SKM-1 treated with dmso at 0.1 percent for 144 hours (cell line): ENCODE data around the gene MAPK12.

Experiments used
- DNase-seq: peaks from one replicate; lab custom pipeline; 2025; ENCODE audit not compliant: unreplicated experiment; lab: John Stamatoyannopoulos, UW

MAPK12 gene

DNA sequence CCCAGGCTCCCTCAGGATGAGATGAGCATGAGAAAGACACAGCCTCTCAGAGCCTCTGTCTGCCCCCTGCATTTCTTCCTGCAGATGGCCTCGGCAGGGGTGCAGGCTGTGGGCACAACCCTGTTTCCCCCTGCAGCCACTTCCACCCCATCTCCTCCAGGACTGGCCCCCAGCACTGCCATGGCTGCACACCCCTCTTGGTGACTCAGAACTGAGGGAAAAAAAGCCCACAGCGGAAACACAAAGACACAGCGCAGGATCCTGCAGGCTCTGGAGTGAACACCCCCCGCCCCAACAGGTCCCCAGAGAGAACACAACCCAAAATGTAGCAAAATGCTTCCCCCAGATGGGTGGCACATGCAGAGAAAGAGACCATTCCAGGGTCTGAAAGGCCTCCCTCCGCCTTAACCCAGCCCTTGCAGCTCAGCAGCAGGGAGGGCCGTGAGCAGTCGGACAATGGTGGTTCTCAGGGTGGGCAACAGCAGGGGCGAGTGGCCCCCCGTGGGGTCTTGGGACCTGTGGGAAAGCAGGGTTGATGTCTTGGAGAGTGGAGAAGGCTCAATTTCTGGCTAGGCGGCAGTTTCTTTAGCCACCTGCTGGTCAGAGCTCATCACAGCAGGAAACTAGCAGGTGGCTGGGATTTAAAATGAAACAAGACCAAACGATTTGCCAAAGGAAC is 24.6 kb downstream of the MAPK12 start:
- DNase-seq = no peak

- no peak for DNase-seq
Measured at GRCh38 chr22:50233223-50233622, 28.3 kb downstream of the MAPK12 start.

DNA sequence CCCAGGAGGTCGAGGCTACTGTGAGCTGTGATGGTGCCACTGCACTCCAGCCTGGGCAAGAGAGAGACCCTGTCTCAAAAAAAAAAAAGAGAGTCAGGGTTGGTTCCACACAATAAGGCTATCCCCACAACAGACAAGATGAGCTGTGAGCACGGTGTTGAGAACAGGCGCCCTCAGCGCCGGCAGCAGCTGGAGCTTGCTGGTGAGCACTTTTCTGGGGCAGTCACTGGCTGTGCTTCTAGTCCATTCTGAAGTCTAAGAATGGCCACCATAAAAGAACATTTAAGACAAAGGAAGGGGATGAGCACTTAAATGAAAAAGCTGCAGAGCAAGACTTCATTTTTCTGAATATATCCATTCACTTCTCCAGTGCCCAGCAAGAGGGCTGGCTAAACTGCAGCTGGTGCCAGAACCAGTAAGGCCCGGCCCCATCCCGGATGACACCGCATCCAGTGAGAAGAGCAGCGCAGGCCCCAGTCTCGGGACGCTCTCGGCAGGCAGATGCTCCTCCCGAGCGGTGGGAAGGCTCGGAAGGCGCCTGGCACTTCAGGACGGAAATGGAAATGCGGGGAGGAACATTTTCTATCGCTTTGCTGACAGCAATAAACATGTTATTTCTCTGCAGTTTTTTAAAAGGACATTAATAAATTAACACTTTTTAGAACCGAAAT is 28.9 kb downstream of the MAPK12 start:
- no peak for DNase-seq

GRCh38 chr22:50229370-50229769 is 32.1 kb downstream of the MAPK12 start:
- no peak for DNase-seq

- DNase-seq = no peak
Measured at GRCh38 chr22:50228366-50228765, 33.1 kb downstream of the MAPK12 start.

- no peak for DNase-seq
Measured at GRCh38 chr22:50227579-50228215, 33.8 kb downstream of the MAPK12 start.

GRCh38 chr22:50226875-50227165 is 34.7 kb downstream of the MAPK12 start:
- no peak for DNase-seq

GRCh38 chr22:50226063-50226874 is 35.2 kb downstream of the MAPK12 start:
- no peak for DNase-seq

GRCh38 chr22:50225200-50225969 is 36.1 kb downstream of the MAPK12 start:
- DNase-seq = no peak

DNA sequence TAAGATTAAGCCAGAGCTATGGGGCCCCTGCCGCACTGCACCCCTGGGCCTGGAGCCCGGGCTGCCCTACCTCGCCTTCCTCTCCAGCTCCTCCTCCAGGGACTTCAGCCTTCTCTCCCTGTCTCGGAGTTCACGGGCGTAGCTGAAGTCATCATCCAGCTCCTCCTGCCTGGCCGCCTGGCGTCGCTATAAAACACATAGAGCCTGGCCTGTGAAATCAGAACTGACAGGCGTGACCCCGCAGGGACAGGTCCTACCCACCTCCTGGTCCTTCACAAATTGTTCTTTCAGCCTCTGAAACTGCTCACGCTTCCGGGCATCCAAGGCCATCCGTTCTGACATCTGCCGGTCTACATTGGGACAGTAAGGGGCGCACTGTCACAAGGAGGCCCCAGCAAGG is 37.4 kb downstream of the MAPK12 start:
- no peak for DNase-seq

DNA sequence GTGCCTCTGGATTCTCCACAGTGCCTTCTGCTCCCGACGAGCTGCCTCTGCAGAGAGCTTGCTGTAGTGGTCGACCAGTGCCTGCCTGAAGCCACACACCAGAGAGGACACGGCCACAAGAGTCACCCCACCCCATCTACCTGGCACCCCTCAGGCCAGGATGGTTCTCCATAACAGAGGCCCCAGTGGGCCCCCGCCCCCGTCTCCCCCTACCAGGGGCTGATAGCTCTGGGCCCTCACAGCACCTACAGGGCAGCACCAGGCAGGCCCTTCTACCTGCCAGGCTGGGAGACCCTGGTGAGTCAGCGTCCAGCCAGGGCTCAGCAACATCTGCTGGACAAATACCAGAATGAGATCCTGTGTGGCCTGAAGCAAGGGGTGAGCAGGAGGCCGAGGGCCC is 39.0 kb downstream of the MAPK12 start:
- no peak for DNase-seq

DNA sequence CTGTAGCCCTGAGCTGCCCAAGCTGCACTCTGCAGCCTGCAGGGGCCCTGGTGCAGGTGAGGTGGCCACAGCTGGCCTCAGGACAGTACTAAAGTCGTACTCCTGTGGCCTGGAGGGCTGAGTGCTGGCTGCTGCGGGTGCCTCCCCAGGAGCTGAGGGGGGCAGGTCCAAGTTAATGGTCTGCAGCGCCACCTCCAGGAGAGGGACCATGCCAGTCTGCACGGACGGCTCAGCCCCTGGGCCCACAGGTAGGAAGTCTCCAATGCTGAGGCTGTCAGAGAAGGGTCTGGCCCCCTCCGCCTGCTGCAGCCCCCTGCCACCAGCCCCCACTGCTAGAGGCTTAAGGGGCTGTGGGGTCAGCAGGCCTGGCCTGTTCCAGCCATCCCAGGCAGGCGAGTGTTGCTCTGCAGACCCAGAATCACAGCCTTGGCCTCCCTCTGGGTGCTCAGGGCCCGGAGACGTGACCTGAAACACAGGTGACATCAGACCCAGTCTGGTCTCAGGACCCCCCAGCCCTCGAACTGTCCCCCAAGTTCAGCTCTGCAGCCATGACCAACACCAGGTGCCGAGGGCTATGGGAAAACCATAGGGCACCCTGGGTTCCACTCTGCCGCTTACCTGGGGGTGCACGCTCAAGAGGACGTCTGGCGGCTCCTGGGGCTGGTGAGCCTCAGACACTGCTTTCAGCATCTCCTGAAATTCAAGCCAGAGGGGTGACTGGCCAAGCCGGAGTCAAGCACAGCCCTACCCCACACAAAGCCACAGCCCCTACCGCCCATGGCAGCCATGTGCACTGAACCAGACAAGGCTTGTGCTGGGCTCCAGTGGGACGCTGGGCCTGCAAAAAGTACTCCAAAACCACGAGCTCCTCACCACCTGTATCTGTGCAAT is 39.8 kb downstream of the MAPK12 start:
- no peak for DNase-seq

- DNase-seq = no peak
Measured at GRCh38 chr22:50220603-50221409, 40.7 kb downstream of the MAPK12 start.

DNA sequence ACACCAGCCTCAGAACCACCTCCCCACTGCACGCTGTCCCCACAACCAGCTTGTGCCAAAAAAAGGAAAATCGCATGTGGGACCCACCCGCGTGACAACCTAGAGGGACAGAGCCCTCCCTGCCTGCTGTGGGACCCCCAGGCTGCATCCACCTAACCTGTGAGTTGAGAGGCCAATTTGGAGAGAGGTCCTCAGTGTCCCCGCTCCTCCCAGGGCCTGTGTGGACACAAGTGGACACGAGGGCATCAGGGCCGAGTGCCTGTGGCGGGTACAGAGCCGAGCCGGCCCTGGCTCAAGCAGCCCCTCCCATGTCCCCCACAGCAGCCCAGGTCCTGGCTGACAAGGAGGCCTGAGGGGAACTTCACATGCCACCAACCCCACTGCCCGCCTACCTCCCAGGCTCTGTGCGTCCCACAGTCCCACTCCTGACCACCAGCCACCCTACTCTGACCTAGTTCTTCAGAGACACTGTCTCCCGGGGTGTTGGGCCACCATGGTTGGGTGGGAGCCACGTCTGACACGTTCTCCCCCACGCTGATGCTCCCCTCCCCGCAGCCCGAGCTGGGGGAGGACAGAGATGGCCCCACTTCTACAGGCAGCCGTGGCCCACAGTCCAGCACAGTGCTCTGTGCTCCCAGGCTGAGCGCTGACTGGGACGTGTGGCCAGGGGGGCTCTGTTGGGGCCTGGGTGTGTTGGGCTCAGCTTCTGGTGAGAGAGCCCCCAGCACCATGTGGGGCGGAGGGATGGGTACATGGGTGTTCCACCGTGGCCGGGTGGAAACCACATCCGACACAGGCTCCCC is 41.5 kb downstream of the MAPK12 start:
- no peak for DNase-seq

GRCh38 chr22:50218996-50219727 is 42.3 kb downstream of the MAPK12 start:
- no peak for DNase-seq

GRCh38 chr22:50218153-50218995 is 43.1 kb downstream of the MAPK12 start:
- DNase-seq = no peak
